Skeletal muscle cell (primary cell): ENCODE results near the gene DEFB119.
"Not testable (repeated sequence)": the region's sequence is repeated elsewhere in the genome, so short reads cannot be mapped to it uniquely, and the experiment has no call there.

Source experiments
- DNase-seq: peaks from one replicate; pipeline ENCODE4 v3.0.0-alpha.2; 2010; ENCODE audit warnings: low read depth
- H3K4me3 ChIP-seq: 2 replicates; pipeline ENCODE4 v1.5.1; 2011; ENCODE audit warnings: low read depth, mild to moderate bottlenecking, control low read depth, low read length, moderate library complexity

The DEFB119 gene, protein sequence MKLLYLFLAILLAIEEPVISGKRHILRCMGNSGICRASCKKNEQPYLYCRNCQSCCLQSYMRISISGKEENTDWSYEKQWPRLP

DNA sequence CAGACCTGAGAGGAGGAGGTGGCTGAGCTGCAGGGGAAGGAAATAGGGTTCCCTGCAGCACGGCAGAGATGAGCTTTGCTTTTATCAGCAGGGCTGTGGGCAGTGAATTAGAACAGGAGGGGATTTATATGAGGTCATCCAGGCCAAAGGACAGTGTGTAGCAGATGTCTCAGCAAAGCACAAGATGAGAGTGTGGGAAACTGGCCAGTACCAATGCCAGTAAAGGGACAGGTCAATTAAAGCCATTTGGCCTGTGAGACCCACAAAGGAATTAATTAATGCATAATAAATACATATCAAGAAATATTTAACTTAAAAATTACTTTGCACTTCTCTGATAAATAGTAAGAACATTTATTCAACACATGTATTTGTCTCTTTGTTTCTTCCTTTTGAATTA lies at the start of gene DEFB119:
DEFB119 (minus strand) TSS at position 101 of the 400 bp plus-strand sequence. CDS start 107 bp downstream, outside the sequence.
- DNase-seq, result no peak
- no peak within 1 kb of the TSS for H3K4me3 ChIP-seq

DNA sequence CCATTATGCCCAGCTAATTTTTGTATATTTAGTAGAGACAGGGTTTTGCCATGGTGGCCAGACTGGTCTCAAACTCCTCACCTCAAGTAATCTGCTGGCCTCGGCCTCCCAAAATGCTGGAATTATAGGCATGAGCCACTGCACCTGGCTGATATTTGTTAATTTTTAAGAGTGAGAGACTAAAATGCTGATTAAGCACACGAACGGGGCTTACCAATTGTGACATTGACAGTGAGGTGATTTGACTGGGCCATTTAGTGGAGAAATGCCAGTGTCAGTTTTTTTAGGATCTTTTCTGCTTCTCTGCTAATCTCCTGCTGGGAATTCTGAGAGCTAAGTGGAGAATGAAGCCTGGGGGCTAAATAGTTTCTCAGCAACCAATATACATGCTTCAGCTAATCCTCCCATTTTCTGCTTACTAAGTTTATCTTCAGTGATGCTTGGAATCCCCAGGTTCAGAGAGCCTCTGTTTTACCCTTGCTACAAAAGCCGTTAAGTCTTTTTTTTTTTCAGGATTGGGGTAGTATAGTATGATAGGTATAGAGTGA lies 40.3 kb upstream of the DEFB119 start:
- H3K4me3 ChIP-seq, result no peak overlapping the region
- DNase-seq, result no peak

DNA sequence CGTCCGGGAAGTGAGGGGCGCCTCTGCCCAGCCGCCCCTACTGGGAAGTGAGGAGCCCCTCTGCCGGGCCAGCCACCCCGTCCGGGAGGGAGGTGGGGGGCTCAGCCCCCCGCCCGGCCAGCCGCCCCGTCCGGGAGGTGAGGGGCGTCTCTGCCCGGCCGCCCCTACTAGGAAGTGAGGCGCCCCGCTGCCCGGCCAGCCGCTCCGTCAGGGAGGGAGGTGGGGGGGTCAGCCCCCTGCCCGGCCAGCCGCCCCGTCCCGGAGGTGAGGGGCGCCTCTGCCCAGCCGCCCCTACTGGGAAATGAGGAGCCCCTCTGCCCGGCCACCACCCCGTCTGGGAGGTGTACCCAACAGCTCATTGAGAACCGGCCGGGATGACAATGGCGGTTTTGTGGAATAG lies 37.2 kb upstream of the DEFB119 start:
- DNase-seq, H3K4me3 ChIP-seq: not testable (repeated sequence)

DNA sequence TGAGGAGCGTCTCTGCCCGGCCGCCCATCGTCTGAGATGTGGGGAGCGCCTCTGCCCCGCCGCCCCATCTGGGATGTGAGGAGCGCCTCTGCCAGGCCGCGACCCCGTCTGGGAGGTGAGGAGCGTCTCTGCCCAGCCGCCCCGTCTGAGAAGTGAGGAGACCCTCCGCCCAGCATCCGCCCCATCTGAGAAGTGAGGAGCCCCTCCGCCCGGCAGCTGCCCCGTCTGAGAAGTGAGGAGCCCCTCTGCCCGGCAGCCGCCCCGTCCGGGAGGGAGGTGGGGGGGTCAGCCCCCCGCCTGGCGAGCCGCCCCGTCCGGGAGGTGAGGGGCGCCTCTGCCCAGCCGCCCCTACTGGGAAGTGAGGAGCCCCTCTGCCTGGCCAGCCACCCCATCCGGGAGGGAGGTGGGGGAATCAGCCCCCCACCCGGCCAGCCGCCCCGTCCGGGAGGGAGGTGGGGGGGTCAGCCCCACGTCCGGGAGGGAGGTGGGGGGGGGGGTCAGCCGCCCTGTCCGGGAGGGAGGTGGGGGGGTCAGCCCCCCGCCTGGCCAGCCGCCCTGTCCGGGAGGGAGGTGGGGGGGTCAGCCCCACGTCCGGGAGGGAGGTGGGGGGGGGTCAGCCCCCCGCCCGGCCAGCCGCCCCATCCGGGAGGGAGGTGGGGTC lies 36.6 kb upstream of the DEFB119 start:
- not testable (repeated sequence) for H3K4me3 ChIP-seq, DNase-seq

DNA sequence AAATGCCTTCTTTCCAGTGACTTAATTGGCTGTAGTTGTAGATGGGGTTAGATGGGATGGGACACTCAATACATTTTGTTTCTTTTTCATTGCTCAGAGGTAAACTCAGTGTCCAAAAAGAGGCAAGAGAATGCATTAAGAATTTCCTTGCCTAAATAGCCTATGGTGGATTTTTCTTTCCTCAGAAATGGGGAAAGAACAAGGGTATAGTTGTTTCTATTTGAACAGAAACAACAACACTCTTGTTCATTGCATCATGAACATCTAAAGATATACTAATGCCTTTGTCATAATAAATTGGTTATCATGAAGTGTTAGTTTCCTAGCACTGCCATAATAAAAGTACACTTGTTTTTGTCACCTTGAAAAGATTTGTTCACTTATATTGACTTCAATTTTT lies 35.4 kb upstream of the DEFB119 start:
- DNase-seq, result no peak
- no peak overlapping the region for H3K4me3 ChIP-seq

DNA sequence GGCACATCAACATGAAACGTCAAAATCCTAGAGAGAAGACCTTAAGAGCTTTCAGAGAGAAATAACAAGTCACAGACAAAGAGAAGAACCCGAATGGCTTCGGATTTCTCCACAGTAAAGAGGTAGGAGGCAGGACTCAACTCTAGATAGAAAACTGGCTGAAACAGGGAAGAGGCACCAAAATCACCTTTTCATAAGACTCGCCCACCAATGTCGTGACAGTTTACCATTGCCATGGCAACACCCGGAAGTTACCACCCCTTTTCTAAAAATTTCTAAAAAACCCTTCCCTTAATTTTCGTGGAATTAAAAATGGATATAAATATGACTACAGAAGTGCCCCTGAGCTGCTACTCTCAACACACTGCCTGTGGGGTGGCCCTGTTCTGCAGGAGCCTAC lies 27.9 kb upstream of the DEFB119 start:
- DNase-seq, result no peak
- no peak overlapping the region for H3K4me3 ChIP-seq

DNA sequence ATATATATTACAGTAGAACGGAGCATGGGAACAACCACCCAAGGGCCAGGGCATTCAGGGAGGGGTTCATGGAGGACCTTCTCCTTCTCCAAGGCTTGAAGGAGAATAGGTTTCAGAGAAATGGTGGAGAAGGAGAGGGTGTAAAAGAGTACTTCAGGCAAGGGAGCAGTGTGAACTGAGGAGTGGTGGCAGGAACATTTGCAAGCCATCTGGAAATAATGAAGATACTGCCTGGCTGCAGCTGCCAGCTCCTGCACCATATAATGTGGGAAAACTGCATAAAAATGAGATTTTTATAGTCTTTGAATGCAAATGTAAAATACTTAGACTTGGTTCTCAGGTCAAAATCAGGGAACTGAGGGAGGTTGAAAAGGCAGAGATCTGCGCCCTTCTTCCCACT lies 25.3 kb upstream of the DEFB119 start:
- H3K4me3 ChIP-seq, result no peak overlapping the region
- DNase-seq, result no peak

DNA sequence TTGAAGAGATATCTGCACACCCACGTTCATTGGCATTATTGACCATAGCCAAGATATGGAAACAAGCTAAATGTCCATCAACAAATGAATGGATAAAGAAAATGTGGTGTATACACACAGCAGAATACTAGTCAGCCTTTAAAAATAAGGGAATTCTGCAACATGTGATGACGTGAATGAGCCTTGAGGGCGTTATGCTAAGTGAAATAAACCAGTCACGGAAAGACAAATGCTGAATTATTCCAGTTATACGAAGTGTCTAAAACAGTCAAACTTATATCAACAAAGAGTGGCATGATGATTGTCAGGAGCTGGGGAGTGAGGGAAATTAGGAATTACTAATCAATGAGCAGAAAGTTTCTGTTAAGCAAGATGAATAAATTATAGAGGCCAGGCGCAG lies 24.0 kb upstream of the DEFB119 start:
- H3K4me3 ChIP-seq, result no peak overlapping the region

DNA sequence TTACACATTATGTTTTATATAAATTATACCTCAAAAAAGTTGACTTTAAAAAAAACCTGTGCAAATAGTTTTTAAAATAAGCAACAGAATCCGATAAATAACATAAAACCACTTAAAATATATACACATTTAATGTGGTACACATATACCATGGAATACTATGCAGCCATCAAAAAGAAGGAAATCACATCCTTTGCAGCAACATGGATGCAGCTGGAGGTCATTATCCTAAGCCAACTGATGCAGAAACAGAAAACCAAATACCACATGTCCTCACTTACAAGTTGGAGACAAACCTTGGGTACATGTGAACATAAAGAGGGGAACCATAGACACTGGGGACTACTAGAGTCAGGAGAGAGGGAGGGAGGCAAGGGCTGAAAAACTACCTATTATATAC lies 19.6 kb upstream of the DEFB119 start:
- DNase-seq, result no peak
- no peak overlapping the region for H3K4me3 ChIP-seq

More for the DNA sequence above, 24.0 kb upstream of the DEFB119 start:
- no peak for DNase-seq

DNA sequence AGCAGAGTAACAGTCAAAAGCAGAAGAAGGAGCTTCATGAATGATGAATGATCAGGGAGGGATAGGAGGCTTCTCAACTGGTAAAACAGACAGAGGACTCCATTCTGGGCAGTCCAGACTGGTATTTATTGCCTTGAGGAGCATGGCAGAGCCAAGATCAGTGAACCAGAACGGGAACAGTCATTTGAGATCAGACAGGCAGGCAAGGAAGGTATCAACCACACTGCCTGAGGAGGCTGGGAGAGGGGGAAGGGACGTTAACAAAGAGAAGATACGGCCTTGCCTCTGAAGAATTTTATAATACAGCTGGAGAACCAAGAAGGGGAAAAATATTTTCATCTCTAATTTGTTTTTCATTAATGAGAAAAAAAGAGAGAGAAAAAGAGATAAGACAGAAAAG lies 15.7 kb upstream of the DEFB119 start, which contains the start of gene DEFB121:
DEFB121 (minus strand) TSS at position 101 of the 400 bp plus-strand sequence; CDS start at position 38, 63 bp downstream.
- no peak within 1 kb of the TSS for H3K4me3 ChIP-seq
- no peak for DNase-seq

DNA sequence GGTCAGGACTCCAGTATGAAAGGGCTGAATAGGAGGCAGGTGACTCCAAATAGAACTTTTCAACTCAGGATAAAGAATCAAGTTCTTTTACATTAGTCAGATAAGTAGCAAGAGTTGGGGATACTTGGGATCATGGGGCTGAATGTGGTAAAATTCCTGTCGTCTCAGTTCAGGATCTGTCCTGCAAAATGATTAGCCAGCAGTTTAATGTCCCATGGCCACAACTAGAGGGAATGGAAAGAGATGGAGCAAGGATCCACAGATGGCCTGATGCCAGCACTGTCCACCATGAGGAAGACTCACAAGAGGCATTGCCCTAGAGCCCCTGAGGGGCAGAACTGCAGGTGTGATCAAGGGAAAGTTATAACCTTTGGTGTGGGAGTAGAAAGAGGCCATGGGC lies 13.5 kb upstream of the DEFB119 start:
- DNase-seq, result no peak
- H3K4me3 ChIP-seq, result no peak overlapping the region

DNA sequence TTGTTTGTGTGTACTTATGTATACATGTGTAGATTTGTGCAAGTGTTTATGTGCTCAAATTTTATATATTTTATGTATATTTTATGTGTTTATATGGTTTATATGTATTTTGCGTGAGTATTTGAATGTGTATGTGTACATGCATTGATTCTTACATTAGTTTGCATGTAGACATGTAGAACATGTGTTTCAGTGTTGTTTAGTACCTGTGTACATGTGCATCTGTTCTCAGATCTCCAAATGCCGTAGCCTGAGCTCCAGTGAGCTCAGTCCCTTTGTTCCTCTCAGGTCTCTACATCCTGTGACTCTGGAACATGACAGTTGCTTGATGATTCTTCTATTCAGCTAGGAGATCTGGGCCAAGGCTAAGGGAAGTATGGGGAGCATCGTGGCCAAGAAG lies 4.5 kb upstream of the DEFB119 start:
- no peak for DNase-seq
- no peak overlapping the region for H3K4me3 ChIP-seq

DNA sequence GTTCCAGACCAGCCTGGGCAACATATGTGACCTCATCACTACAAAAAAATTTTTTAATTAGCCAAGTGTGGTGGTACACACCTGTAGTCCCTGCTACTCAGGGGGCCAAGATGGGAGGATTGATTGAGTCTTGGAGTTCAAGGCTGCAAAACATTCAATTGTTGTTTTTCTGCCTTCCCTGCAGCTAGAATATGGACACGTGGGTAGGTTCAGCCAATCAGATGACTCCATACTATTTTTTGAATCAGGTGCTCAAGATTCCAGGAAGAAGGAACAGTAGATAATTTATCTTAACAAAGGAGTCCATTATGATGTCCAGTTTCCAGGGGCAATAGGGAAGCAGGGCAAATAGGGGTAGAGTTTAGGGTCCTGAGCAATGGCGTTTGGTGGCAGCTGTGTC lies 2.4 kb upstream of the DEFB119 start:
- DNase-seq, result no peak
- H3K4me3 ChIP-seq, result no peak overlapping the region

DNA sequence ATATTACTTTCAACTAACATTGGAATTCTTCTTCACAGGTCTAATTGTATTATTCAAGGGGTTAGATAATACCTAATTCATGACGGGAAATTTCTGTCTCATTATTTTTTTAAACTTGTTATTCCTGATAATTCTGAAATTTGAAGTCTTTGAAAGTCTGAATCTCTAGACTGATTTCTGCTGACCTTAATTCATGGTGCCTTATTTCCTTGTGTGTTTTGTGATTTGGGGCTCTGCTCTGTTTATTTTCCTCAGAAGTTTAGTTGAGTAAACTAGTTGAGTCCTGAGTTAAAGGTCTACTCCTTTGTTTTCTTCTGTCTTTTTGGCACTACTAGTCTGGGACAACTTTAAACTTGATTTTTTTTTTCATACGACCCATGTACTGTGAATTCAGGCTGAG lies 16.0 kb downstream of the DEFB119 start:
- no peak for DNase-seq
- no peak overlapping the region for H3K4me3 ChIP-seq

DNA sequence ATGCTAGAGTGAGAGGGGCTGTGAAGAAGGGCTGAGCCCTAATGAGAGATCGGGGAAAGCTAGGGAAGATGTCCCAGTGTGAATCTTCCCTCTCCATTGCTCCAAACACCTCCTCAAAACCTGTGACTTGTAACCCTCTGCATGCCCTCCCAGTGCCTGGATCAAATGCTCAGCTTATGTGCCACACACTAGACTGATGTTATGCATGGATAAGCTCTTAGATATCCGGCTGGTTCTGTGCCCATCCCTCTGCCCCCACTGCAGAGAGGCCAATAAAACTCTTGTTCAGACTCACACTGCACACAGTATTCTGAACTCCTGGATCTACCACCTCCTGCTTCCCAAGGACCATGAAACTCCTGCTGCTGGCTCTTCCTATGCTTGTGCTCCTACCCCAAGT lies 22.1 kb downstream of the DEFB119 start, which contains the start of gene DEFB118:
DEFB118 (plus strand) TSS at position 301 of the 400 bp plus-strand sequence; CDS start at position 351, 50 bp downstream.
- no peak within 1 kb of the TSS for H3K4me3 ChIP-seq
- DNase-seq, result no peak

DNA sequence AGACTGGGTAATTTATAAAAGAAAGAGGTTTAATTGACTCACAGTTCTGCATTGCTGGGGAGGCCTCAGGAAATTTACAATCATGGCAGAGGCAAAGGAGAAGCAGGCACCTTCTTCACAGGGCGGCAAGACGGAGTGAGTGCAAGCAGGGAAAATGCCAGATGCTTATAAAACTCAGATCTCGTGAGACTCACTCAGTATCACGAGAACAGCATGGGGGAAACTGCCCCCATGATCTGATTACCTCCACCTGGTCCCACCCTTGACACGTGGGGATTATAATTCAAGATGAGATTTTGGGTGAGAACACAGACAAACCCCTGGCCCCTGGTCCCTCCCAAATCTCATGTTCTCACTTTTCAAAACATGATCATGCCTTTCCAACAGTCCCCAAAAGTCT lies 26.1 kb downstream of the DEFB119 start:
- H3K4me3 ChIP-seq, DNase-seq: not testable (repeated sequence)

DNA sequence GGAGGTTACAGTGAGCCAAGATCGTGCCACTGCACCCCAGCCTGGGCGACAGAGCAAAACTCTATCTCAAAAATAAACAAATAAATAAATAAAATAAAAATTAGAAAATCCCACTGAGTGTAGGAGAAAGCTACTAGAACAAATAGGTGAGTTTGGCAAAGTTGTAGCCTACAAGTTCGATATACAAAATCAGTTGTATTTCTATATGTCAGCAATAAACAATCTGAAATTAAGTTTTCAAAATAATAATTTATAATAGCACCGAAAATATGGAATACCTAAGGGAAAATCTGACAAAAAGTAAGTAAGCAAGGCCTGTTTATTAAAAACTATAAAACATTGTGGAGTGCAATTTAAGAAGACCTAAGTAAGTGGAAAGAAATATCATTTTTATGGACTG lies 27.1 kb downstream of the DEFB119 start:
- no peak for DNase-seq
- H3K4me3 ChIP-seq, result no peak overlapping the region

DNA sequence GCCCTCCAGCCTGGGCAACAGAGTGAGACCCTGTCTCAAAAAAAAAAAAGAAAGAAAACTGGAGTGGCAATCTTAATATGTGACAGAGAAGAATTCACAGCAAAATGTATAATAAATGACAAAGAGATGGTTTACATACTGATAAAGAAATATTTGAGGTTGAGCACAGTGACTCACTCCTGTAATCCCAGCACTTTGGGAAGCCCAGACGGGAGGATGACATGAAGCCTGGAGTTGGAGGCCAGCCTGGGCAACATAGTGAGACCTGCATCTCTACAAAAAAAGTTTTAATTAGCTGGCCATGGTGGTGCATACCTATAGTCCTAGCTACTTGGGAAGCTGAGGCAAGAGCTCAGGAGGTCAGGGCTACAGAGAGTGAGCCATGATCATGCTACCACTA lies 34.4 kb downstream of the DEFB119 start:
- DNase-seq, result no peak

DNA sequence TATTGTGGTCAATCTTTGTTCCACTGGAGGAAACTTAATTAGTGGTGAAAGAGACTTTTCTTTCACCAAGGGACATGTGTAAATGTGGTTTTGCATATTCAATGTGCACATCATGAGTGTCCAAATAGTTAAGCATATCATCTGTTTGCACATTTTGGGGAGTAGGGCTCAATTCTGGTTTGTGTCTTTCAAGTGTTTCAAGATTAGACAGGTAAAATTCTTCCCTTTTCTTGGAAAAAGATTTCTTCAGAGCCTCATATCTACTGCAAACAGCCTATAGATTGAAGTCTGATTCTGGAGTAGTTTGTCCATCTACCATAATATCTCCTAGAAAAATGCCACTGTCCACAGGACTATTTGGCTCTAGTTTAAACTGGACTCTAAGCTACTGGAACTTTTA lies 48.9 kb downstream of the DEFB119 start:
- no peak overlapping the region for H3K4me3 ChIP-seq
- DNase-seq, result no peak

More for the DNA sequence above, 34.4 kb downstream of the DEFB119 start:
- H3K4me3 ChIP-seq, result no peak overlapping the region

DNA sequence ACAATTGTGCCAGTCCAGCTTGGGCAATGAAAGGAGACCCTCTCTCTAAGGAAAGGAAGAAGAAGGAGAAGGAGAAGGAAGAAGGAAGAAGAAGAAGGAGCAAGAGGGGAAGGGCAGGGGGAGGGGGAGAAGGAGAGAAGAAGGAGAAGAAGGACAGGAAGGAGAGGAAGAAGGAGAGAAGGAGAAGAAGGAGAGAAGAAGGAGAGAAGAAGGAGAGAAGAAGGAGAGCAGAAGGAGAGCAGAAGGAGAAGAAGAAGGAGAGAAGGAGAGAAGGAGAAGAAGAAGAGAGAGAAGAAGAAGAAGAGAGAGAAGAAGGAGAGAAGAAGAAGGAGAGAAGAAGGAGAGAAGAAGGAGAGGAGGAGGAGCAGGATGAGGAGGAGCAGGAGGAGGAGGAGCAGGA lies 59.5 kb downstream of the DEFB119 start:
- H3K4me3 ChIP-seq, result no peak overlapping the region

More for the DNA sequence above, 59.5 kb downstream of the DEFB119 start:
- no peak for DNase-seq
